Right ventricle myocardium inferior (tissue), 1 donor: Measurements from ENCODE around the gene NPAS3. TPM values are rescaled to one million over a fixed set of nuclear protein-coding genes. Genes with fewer than 3 reads are reported as not detected.

ENCODE experiments used
- ATAC-seq: fragments of 200-7000 bp; cut with Tn5 transposase; one replicate; pipeline ENCODE4 v1.9.1; 2020; ENCODE audit warnings: mild to moderate bottlenecking, moderate library complexity
- DNase-seq: peaks from one replicate; pipeline ENCODE4 v3.0.0; 2021; ENCODE audit errors: missing footprints
- intact Hi-C: fragments of 100-400 bp; cut with DNase I; formaldehyde crosslinking; loops from one replicate; pipeline ENCODE4 v1.11.0; 2022
- total RNA-seq: library from RNA; stranded (reverse); fragmentation: NEBNext Ultra II Directional; extraction: Animal tissue kit (Norgen Biotek cat#: 25700); gene quantifications from one replicate; pipeline ENCODE4 v1.2.1, GENCODE V29; 2021
- donor health status: DM: no; HTN: yes; CAD: no; lungs with severe emphysema.

Gene NPAS3
- total RNA-seq, 1 donor from 2014 or later = 1.9 TPM

DNA sequence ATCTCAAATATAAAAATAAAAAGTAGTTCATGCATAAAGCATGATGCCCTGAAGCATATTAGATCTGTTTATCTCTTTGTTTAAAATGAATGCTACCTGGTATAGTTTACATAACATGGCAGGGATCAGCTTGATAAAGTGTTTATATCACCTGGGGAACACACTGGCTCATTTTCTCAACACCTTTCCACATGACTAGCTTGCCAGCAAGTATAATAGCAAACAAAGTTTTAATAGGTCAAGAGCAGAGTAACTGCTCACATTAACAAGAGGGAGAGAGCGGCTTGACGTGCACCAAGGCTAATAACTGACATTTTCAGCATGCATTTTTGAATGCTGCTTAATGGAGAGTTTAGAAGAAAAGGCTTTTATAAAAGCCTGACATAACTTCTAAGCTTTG lies 765.8 kb downstream of the NPAS3 start:
- intact Hi-C loops = no loop called here
- ATAC-seq (no peak), DNase-seq (no peak)

DNA sequence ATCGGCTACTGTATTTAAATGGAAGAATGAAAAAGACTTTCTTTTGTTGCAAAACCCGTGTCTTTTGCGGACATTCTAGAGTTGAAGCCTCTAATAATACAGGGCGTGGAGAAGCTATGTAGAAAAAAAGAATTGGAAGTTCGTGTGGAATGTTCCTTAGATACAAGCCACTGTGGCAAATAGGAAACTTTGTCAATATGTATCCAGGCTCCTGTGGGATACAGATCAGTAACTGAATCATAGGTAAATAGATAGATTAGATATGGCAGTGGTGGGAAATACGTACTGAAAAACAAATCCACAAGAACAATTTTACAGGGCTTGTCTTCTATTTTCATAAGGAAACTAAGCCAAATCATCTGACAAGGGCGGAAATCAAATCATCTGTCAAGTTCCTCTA lies 766.8 kb downstream of the NPAS3 start:
- ATAC-seq = no peak
- intact Hi-C loops = no loop called here
- no peak for DNase-seq

- ATAC-seq (no peak), DNase-seq (no peak)
- intact Hi-C loops = no loop called here
Observed at GRCh38 chr14:33707716-33708115, 769.0 kb downstream of the NPAS3 start.

GRCh38 chr14:33709283-33709682 lies 770.6 kb downstream of the NPAS3 start:
- ATAC-seq (no peak), DNase-seq (no peak)
- intact Hi-C loops = no loop called here

- DNase-seq = no peak
- intact Hi-C loops = no loop called here
- ATAC-seq = no peak
Observed at GRCh38 chr14:33709711-33710110, 771.0 kb downstream of the NPAS3 start.

DNA sequence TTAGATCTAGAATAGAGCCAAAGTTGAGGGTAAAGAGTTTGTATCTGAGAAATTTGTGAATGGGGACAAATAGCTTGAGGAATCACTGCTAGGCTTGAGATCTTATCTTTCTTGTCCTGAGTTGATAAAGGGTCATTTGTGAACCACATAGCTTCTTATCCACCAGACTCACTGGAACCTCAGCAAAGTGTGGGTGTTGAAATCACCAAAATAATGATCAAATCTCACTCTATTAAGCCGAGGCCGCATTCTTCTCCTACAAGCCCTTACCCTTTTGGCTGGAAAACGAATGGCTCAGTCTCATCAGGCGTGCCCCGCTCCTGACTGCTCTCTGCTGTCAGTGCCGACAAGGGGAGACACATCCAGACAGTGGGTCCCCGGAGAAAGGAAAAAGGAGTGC lies 771.6 kb downstream of the NPAS3 start:
- no peak for ATAC-seq
- intact Hi-C loops = no loop called here

GRCh38 chr14:33711194-33711593 lies 772.5 kb downstream of the NPAS3 start:
- DNase-seq (no peak), ATAC-seq (no peak)
- intact Hi-C loops = no loop called here

More for the DNA sequence above, 771.6 kb downstream of the NPAS3 start:
- DNase-seq = no peak

DNA sequence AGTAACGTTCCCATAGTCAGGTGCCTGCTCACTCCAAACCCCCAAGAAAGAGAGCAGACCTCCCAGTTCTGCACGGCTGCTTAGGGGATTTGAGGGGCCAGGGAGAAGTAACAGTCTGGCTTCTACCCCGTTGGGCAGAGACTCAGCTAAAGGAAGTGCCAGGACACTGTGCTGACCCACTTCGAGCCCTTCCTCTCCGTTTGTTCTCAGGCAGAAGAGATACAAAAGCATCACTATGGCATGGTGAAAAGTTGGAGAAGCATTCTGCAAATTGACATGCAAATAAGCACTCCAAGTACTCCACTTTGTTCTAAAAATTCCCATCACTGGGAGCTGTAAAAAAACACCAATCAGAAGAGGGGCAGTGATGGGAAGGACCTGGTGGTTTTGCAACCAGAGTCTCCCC lies 773.1 kb downstream of the NPAS3 start:
- DNase-seq (no peak), ATAC-seq (no peak)
- intact Hi-C loops = no loop called here

GRCh38 chr14:33714527-33715226 lies 776.0 kb downstream of the NPAS3 start:
- DNase-seq (no peak), ATAC-seq (no peak)

GRCh38 chr14:33715227-33715528 lies 776.5 kb downstream of the NPAS3 start:
- no peak for ATAC-seq
- intact Hi-C loops = no loop called here

More at GRCh38 chr14:33714527-33715226, 776.0 kb downstream of the NPAS3 start:
- intact Hi-C loops = no loop called here

DNA sequence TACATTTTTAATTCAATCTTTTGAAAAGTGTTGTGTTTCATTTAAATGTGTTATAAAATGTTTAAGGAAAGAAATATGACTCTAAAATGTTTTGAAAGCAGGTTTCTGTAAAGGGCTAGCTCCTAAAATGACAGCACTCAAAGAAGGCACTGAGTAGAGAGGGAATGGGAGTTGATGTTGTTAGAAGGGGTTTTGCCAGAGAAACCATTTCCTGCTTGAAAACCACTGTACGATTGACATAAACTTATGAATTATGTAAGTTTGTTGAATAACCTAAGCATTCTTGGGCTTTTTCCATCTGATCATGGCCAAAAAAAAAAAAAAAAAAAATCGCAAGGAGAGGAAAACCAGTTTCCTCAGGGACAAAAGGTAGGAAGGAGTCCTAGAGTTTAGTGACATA lies 778.2 kb downstream of the NPAS3 start:
- no peak for ATAC-seq
- DNase-seq = no peak
- intact Hi-C loops = no loop called here

More at GRCh38 chr14:33715227-33715528, 776.5 kb downstream of the NPAS3 start:
- DNase-seq = no peak

- DNase-seq (no peak), ATAC-seq (no peak)
- intact Hi-C loops = no loop called here
Observed at GRCh38 chr14:33717866-33718265, 779.2 kb downstream of the NPAS3 start.

GRCh38 chr14:33720284-33720787 lies 781.7 kb downstream of the NPAS3 start:
- DNase-seq (no peak), ATAC-seq (no peak)
- intact Hi-C loops = no loop called here

- ATAC-seq (no peak), DNase-seq (no peak)
- intact Hi-C loops = no loop called here
Observed at GRCh38 chr14:33726685-33727084, 788.0 kb downstream of the NPAS3 start.

DNA sequence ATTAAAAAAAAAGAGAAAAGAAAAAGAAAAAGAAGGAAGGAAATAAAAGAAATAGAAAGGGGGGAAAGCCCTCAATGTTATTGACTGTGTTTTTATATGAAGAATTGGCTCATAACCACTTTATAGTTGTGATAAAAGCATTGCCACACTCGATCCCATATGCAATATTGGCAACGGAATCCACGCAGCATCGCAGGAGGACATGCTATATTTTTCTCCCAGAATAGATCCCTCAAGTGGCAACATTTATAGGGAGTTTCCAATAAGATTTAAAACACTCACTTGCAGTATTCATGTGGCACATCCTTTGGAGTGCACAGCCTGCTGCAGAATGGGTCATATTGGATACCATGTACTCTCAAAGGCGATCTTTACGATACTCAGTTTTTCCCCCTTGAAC lies 788.9 kb downstream of the NPAS3 start:
- ATAC-seq = no peak
- DNase-seq = no peak
- intact Hi-C loops = no loop called here

- no peak for ATAC-seq
- DNase-seq = no peak
- intact Hi-C loops = no loop called here
Observed at GRCh38 chr14:33728010-33728498, 789.4 kb downstream of the NPAS3 start.

DNA sequence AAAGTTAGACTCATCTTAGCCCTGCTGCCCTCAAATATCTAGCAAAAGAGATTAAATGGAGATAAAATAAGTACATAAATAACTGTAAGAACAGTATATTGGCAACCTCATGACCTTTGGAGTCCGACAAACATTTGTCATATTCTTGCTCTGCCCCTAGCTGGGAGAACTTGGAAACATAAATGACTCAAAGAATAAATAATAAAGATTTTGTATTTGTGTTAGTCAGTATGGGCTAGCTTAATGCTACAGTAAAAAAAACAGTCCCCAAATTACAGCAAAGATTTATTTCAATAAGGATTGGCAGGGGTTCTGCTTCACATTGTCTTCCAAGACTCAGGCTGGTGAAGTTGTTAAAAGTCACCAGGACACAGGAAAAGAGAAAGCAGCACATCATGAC lies 791.5 kb downstream of the NPAS3 start:
- DNase-seq = no peak
- ATAC-seq = no peak
- intact Hi-C loops = no loop called here

- intact Hi-C loops = no loop called here
- ATAC-seq = no peak
Observed at GRCh38 chr14:33732175-33732574, 793.5 kb downstream of the NPAS3 start.

DNA sequence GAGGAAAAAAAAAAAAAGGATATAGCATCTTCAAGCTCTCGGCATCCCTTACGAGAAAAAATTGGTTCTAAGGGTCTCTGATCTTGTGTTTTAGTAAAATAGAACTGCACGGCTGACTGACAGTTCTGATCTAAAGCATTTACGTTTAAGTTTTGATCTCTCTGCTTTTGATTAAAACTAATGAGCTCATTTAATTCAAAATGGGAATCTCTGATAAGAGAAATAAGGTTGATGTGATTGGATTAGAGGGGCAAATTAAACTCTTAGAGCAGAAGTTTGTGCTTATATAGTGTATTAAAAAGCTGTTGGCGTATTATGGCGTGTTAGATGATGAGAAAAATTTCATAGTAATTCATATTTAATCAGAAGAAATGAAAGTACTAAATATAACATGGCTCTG lies 794.6 kb downstream of the NPAS3 start:
- intact Hi-C loops = no loop called here
- no peak for DNase-seq

More at GRCh38 chr14:33732175-33732574, 793.5 kb downstream of the NPAS3 start:
- DNase-seq = no peak

DNA sequence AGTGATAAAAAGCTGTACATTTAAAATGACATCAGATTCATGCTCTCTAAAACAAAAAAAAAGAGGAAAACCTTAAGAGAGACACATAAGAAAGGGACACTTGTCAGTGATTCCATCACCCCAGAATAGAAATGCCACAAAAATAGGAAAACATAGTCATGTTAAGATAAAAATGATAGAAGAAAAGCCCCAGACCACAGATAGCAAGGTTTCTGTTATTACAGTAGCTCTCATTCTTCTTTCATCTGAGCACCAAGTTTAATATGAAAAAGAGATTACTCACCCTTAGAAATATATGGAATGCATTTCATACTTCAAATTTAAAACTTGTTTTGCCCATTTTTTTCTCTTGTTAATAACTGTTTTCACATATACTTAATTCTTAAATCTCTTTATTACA lies 795.0 kb downstream of the NPAS3 start:
- no peak for DNase-seq
- ATAC-seq = no peak
- intact Hi-C loops = no loop called here

More for the DNA sequence above, 794.6 kb downstream of the NPAS3 start:
- no peak for ATAC-seq

DNA sequence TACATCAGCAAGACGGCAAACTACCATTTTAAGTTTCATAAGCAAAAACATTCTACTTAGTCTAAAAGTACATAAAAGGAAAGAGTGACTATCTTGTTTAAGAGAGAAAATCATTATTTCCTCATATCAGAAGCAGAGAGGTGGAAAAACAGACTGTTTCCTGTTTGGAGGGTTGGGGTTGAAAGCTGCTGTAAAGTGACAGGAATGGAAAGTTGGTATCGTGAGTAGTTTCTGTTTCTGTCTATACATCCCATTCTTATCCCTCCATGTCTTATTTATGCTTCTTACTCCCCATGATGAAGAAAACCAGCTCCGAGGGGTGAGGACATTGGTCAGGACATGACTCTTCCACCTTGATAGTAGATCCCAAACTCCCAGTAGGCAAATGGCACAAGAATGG lies 795.7 kb downstream of the NPAS3 start:
- ATAC-seq = no peak
- no peak for DNase-seq
- intact Hi-C loops = no loop called here
